Stimulated activated naive CD8-positive, alpha-beta T cell treated with anti-CD3 and anti-CD28 coated beads, Interleukin-15, Interleukin-2, amounts not matched to agents 100 ng/mL and 50 ng/mL, for 24 hours (primary cell): ENCODE data around the gene P2RY6.
"Not testable (repeated sequence)": the region's sequence is repeated elsewhere in the genome, so short reads cannot be mapped to it uniquely, and the experiment has no call there.

Experiments
- H3K27ac Mint-ChIP-seq: one replicate; pipeline ENCODE4 v1.8.0; 2021; ENCODE audit warnings: mild to moderate bottlenecking, mixed read lengths
- H3K27me3 Mint-ChIP-seq: one replicate; pipeline ENCODE4 v1.8.0; 2021; ENCODE audit warnings: mixed read lengths
- H3K36me3 Mint-ChIP-seq: one replicate; pipeline ENCODE4 v1.8.0; 2021; ENCODE audit warnings: low read depth, mixed read lengths
- H3K4me1 Mint-ChIP-seq: one replicate; pipeline ENCODE4 v1.8.0; 2021; ENCODE audit warnings: low read depth, mixed read lengths
- H3K4me3 Mint-ChIP-seq: one replicate; pipeline ENCODE4 v1.8.0; 2021; ENCODE audit warnings: mild to moderate bottlenecking, mixed read lengths
- H3K9me3 Mint-ChIP-seq: one replicate; pipeline ENCODE4 v1.8.0; 2021; ENCODE audit warnings: mixed read lengths

P2RY6 gene

DNA sequence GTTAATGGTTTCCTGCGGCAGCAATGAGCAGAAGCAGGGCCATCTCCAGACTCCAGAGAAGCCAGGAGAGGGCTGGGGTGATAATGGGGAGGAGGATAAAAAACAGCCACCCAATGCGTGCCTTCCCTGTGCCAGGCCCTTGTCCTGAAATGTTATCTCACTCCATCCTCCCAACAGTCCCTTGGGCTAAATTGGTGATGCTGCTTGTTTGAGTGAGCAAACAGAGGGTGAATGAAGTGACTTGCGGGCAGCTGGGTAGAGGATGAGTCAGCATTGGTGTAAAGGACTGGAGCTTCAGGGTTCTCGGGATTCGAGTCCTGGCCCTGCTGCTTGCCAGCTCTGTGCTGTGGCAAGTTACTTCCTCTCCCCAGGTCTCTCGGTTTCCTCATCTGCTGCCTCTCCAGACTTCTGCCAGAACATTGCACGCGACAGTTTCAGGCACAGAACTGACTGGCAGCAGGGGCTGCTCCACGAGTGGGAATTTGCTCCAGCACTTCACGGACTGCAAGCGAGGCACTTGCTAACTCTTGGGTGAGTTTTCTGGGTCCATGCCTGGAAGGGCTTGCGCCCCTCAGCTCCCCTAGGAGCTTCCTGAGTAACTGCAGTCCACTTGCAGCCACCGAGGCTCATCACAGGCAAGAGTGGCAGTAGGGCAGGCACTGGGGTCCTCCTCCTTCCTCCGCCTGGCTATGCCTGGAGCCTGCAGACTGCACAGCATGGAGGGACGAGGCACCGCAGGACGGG, at the start of gene P2RY6:
Gene P2RY6, plus strand, starts transcription at position 403 of the 744 bp plus-strand sequence. CDS start 24,181 bp downstream, outside the sequence.
- no peak within 1 kb of the TSS for H3K4me3 Mint-ChIP-seq
- no peaks in the 10 kb centered on the region for H3K9me3 Mint-ChIP-seq
- H3K27ac Mint-ChIP-seq: no peak within 1 kb of the TSS
- no peaks in the 10 kb centered on the region for H3K4me1 Mint-ChIP-seq
- no peaks in the 10 kb centered on the region for H3K27me3 Mint-ChIP-seq
- no peaks in the 10 kb centered on the region for H3K36me3 Mint-ChIP-seq

GRCh38 chr11:73223998-73224730, 48.0 kb upstream of the P2RY6 start:
- H3K27ac Mint-ChIP-seq: no peak overlapping the region
- no peak overlapping the region for H3K4me3 Mint-ChIP-seq
- H3K4me1 Mint-ChIP-seq: no peaks in the 10 kb centered on the region
- no peaks in the 10 kb centered on the region for H3K9me3 Mint-ChIP-seq
- H3K27me3 Mint-ChIP-seq: peaks cover 13% of the 10 kb centered on the region
- no peaks in the 10 kb centered on the region for H3K36me3 Mint-ChIP-seq

DNA sequence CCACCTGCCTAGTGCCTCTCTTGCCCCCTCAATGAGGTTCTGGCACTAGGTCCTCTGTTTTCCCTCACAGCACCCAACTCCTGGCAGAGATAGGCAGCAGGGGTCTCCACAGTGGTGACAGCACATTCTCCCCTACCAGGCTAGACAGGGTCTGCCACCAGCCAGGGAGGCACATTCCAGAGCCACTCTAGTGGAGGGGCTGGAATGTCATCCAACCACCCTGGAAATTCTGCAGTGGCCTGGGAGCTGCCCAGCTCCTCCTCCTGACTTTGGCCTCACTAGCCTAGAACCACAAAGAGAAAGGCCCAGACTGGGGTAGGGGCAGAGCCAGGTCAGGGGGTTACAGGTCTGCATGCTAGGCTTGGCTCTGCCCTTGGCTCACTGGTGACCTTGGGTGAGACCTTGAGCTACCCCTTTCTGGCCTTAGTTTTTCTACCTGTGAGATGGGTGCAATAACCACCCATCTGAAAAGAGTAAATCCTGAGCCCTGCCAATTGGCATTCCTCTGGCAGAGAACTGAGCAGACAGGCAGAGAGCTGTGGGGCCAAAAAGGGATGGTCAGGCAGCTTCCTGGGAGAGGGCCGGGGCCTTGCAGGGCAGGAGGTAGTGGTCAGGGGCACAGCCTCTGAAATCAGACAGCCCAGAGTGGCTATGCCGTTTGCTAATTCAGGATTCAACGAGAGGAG, 47.0 kb upstream of the P2RY6 start:
- Mint-ChIP-seq H3K4me1 (no peaks in the 10 kb centered on the region), H3K36me3 (no peaks in the 10 kb centered on the region), H3K9me3 (no peaks in the 10 kb centered on the region), H3K27me3 (peaks cover 5% of the 10 kb centered on the region), H3K4me3 (no peak overlapping the region), H3K27ac (no peak overlapping the region)

GRCh38 chr11:73225851-73226250, 46.3 kb upstream of the P2RY6 start:
- Mint-ChIP-seq H3K27me3 (peaks cover 3% of the 10 kb centered on the region), H3K9me3 (no peaks in the 10 kb centered on the region)

DNA sequence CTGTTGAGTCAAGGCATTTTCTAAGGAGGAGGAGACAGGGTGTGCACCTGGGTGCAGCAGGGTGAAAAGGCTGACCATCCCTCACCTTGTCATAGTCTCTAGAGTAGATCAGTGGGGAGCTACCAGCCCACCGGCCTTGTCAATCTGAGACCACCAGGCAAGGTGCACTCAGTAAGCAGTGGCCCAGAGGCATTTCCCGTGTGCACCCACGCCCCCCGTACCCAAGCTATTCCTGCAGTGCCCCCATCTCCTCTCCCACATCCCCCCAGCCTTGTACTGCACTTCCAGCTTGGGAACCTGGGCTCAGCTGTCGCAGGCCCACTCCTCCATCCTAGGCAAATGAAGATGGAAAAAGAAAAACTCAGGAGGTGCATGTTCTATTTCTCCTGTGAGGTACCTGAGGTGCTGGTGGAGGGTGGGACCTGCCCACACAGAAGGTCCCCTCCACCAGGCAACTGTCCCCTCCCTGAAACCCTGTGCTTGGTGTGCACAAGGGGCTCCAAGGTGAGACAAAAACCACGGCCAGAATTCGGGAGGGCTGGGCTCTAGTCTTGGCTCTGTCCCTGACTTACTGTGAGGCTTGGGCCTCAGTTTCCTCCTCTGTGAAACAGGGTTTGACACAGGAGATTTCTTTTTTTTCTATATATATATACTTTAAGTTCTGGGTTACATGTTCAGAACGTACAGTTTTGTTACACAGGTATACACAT, 45.7 kb upstream of the P2RY6 start:
- Mint-ChIP-seq H3K4me3 (no peak overlapping the region), H3K9me3 (no peaks in the 10 kb centered on the region), H3K27ac (no peak overlapping the region), H3K27me3 (peaks cover 3% of the 10 kb centered on the region), H3K36me3 (no peaks in the 10 kb centered on the region), H3K4me1 (no peaks in the 10 kb centered on the region)

More at GRCh38 chr11:73225851-73226250, 46.3 kb upstream of the P2RY6 start:
- Mint-ChIP-seq H3K4me3 (no peak overlapping the region), H3K27ac (no peak overlapping the region), H3K4me1 (no peaks in the 10 kb centered on the region), H3K36me3 (no peaks in the 10 kb centered on the region)

DNA sequence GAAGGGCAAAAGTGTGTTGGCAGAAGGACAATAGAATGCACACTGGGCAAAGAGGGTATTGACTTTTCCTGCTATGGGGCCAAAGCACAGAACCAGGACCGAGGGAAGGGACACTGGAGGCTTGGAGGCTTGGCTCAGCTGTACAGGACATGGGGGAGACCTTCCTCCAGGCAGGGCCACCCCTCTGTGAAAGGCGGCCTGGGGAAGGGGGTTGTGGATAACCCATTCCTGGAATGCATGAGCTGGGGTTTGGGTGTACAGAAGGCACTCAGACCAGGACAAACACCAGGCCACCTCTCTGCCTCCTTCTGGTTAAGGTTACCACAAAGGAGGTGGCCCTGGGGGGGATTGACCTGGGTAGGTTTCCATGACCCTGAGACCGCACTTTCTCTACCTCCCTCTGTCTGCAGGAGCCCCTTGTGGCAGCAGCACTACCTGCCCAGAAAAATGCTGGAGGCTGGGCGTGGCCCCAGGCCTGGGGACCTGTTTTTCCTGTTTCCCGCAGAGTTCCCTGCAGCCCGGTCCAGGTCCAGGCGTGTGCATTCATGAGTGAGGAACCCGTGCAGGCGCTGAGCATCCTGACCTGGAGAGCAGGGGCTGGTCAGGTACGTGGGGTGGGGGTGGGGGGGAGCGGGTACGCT, 44.4 kb upstream of the P2RY6 start:
- Mint-ChIP-seq H3K27me3 (peaks cover 3% of the 10 kb centered on the region), H3K4me1 (no peaks in the 10 kb centered on the region), H3K9me3 (no peaks in the 10 kb centered on the region), H3K27ac (no peak overlapping the region), H3K36me3 (no peaks in the 10 kb centered on the region), H3K4me3 (no peak overlapping the region)

GRCh38 chr11:73228268-73229134, 43.6 kb upstream of the P2RY6 start:
- Mint-ChIP-seq H3K4me3 (no peak overlapping the region), H3K27me3 (peaks cover 3% of the 10 kb centered on the region), H3K27ac (no peak overlapping the region), H3K36me3 (no peaks in the 10 kb centered on the region), H3K4me1 (no peaks in the 10 kb centered on the region), H3K9me3 (no peaks in the 10 kb centered on the region)

DNA sequence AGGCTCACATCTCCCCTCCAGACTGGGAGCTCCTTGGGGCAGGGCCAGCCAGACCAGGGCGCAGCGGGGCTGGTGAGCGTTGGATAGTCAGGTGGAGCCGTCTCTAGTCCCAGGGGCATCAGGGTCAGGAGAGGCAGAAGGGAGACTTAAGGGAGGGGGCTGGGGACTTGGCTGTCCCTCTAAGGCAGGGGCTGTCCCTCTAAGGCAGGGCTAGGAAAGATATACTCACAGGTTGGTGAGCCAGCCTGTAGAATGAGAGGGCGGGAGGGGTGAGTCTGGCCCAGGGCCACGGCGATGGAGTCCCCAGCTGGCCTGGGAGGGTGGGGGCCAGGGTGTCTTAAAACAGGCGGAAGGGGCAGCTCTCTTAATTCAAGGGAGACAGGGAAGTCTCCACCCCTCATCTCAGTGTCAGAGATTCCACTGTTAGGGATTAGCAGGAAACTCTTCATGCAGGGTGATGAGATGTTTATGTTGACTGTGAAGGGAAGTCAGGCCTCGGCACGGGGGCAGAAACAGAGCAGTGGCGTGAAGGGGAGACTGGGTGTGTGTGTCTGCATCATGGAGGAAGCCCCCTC, 42.7 kb upstream of the P2RY6 start:
- Mint-ChIP-seq H3K27me3 (peaks cover 3% of the 10 kb centered on the region), H3K4me3 (no peak overlapping the region), H3K27ac (no peak overlapping the region), H3K36me3 (no peaks in the 10 kb centered on the region), H3K4me1 (no peaks in the 10 kb centered on the region), H3K9me3 (no peaks in the 10 kb centered on the region)

- Mint-ChIP-seq H3K36me3 (no peaks in the 10 kb centered on the region), H3K4me1 (no peaks in the 10 kb centered on the region), H3K4me3 (no peak overlapping the region), H3K9me3 (no peaks in the 10 kb centered on the region), H3K27me3 (no peaks in the 10 kb centered on the region), H3K27ac (no peak overlapping the region)
These were observed 42.0 kb upstream of the P2RY6 start for GRCh38 chr11:73229896-73230875.

- no peak overlapping the region for H3K27ac Mint-ChIP-seq
- H3K36me3 Mint-ChIP-seq: no peaks in the 10 kb centered on the region
- H3K4me3 Mint-ChIP-seq: no peak overlapping the region
- H3K4me1 Mint-ChIP-seq: no peaks in the 10 kb centered on the region
- no peaks in the 10 kb centered on the region for H3K27me3 Mint-ChIP-seq
- H3K9me3 Mint-ChIP-seq: no peaks in the 10 kb centered on the region
These were observed 41.2 kb upstream of the P2RY6 start for GRCh38 chr11:73230931-73231330.

- not testable (repeated sequence) for H3K4me1 Mint-ChIP-seq, H3K36me3 Mint-ChIP-seq, H3K27ac Mint-ChIP-seq, H3K4me3 Mint-ChIP-seq, H3K9me3 Mint-ChIP-seq, H3K27me3 Mint-ChIP-seq
These were observed 39.7 kb upstream of the P2RY6 start for GRCh38 chr11:73232487-73232886.

GRCh38 chr11:73233211-73233610, 38.9 kb upstream of the P2RY6 start:
- no peaks in the 10 kb centered on the region for H3K27me3 Mint-ChIP-seq
- no peak overlapping the region for H3K4me3 Mint-ChIP-seq
- no peaks in the 10 kb centered on the region for H3K9me3 Mint-ChIP-seq
- no peaks in the 10 kb centered on the region for H3K36me3 Mint-ChIP-seq
- no peaks in the 10 kb centered on the region for H3K4me1 Mint-ChIP-seq
- no peak overlapping the region for H3K27ac Mint-ChIP-seq
